Measurements from ENCODE around the gene DUSP14. TPM values are rescaled to one million over a fixed set of nuclear protein-coding genes. Genes with fewer than 3 reads are reported as not detected.
A peak's percentile ranks its signal among the peaks of the same experiment; 100 is the strongest.

DUSP14 gene
- total and polyA plus RNA-seq, 9 of the 15 experiments (the other 6 are each of a cell fraction or from before 2014, with no cell fraction given), result 20.2 to 74.0 (median 31.8) TPM

DNA sequence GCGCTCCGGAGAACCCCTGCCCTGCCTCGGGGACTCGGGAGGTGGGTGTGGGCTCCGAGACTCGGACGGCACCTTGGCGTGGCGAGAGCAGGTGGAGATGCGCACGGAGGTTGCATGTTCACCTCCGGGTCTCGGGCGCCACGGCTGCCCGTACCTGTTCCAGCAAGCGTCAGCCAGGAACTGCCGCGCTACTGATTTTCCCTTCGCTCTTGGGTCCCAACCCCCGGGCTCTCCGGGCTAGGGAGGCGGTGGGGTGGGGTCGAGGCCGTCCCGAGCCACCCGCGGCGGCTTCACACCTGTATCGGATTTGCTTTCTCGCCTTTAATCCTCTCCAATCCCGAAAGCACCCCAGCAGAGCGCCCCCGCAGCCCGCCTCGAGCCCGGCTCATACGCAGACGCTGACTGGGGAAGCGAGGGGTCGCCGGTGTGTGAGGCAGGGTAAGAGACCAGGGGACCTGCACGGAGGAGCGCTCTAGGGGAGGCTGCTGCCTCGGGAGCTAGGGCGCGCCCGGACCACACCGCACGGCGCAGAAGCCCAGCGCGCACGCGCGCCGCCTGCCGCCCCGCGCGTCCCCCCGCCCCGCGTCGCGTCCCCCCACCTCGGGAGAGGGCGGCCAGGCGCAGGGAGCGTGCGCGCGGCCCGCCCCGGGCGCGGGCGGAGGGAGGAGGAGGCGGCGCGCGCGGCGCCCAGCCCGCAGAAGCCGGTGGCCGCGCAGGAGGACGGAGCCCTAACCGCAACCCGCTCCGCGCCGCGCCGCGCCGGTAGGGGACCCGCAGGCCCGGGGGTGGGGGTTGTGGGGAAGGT, at the start of gene DUSP14 (continued):
- no peak for TF ChIP-seq DEAF1 (CRISPR knock-in tag; IDR thresholded peaks at IDR 0.05)
- TF ChIP-seq POLR2G (IDR thresholded peaks at IDR 0.05; ENCODE audit: low read depth, low read length), result peak; percentile 82
- TF ChIP-seq ELF1 (tag; IDR thresholded peaks at IDR 0.05), result no peak
- TF ChIP-seq ZNF512 (tag; IDR thresholded peaks at IDR 0.05), result no peak
- peak; percentile 13; the same call in 1 of the 2 replicates for TF ChIP-seq ETS1 (conservative IDR thresholded peaks at IDR 0.05; ENCODE audit: control insufficient read depth, low read depth, low read length)
- TF ChIP-seq NFXL1 (CRISPR knock-in tag; IDR thresholded peaks at IDR 0.05), result no peak
- TF ChIP-seq ZNF561 (CRISPR knock-in tag; conservative IDR thresholded peaks at IDR 0.05), result no peak
- no peak for TF ChIP-seq HNRNPL (IDR thresholded peaks at IDR 0.05; ENCODE audit: low read depth, low read length)
- TF ChIP-seq AFF4 (CRISPR knock-in tag; IDR thresholded peaks at IDR 0.05), result no peak
- TF ChIP-seq ZNF354B (CRISPR knock-in tag; IDR thresholded peaks at IDR 0.05), result no peak
- TF ChIP-seq PYGO2 (tag; IDR thresholded peaks at IDR 0.05), result no peak
- TF ChIP-seq GMEB1 (CRISPR knock-in tag; IDR thresholded peaks at IDR 0.05), result peak; percentile 93
- no peak for TF ChIP-seq ELF4 (CRISPR knock-in tag; IDR thresholded peaks at IDR 0.05)
- no peak for TF ChIP-seq JUN (IDR thresholded peaks at IDR 0.05; ENCODE audit: borderline replicate concordance, low read depth, low read length)
- no peak for TF ChIP-seq JUN (CRISPR knock-in tag; IDR thresholded peaks at IDR 0.05; ENCODE audit: borderline replicate concordance)
- no peak for TF ChIP-seq TRIM24 (IDR thresholded peaks at IDR 0.05)
